Stimulated activated effector memory CD8-positive, alpha-beta T cell treated with anti-CD3 and anti-CD28 coated beads, Interleukin-12 subunit alpha, Interleukin-12 subunit beta, amount 100 ng/mL, for 72 hours (primary cell): ENCODE results near the gene USP37.

ENCODE experiments used
- ATAC-seq: fragments of 150-1000 bp; cut with Tn5 transposase; 2 replicates; pipeline ENCODE4 v1.10.0; 2021
- DNase-seq, 2 donors: peaks; one replicate each; pipeline ENCODE4 v3.0.0; 2021 to 2022; ENCODE audit warnings: low spot score in 2 of 2
- H3K27ac Mint-ChIP-seq: one replicate; pipeline ENCODE4 v1.8.0; 2022; ENCODE audit warnings: mild to moderate bottlenecking, mixed read lengths
- H3K36me3 Mint-ChIP-seq: one replicate; pipeline ENCODE4 v1.8.0; 2022; ENCODE audit warnings: mild to moderate bottlenecking, mixed read lengths
- H3K4me1 Mint-ChIP-seq: one replicate; pipeline ENCODE4 v1.8.0; 2022; ENCODE audit warnings: mixed read lengths
- H3K4me3 Mint-ChIP-seq: one replicate; pipeline ENCODE4 v1.8.0; 2022; ENCODE audit warnings: mild to moderate bottlenecking, mixed read lengths
- H3K9me3 Mint-ChIP-seq: one replicate; pipeline ENCODE4 v1.8.0; 2022; ENCODE audit warnings: mixed read lengths

USP37 gene, protein sequence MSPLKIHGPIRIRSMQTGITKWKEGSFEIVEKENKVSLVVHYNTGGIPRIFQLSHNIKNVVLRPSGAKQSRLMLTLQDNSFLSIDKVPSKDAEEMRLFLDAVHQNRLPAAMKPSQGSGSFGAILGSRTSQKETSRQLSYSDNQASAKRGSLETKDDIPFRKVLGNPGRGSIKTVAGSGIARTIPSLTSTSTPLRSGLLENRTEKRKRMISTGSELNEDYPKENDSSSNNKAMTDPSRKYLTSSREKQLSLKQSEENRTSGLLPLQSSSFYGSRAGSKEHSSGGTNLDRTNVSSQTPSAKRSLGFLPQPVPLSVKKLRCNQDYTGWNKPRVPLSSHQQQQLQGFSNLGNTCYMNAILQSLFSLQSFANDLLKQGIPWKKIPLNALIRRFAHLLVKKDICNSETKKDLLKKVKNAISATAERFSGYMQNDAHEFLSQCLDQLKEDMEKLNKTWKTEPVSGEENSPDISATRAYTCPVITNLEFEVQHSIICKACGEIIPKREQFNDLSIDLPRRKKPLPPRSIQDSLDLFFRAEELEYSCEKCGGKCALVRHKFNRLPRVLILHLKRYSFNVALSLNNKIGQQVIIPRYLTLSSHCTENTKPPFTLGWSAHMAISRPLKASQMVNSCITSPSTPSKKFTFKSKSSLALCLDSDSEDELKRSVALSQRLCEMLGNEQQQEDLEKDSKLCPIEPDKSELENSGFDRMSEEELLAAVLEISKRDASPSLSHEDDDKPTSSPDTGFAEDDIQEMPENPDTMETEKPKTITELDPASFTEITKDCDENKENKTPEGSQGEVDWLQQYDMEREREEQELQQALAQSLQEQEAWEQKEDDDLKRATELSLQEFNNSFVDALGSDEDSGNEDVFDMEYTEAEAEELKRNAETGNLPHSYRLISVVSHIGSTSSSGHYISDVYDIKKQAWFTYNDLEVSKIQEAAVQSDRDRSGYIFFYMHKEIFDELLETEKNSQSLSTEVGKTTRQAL

GRCh38 chr2:218568190-218569037 is at the start of gene USP37, which contains the start of gene CNOT9:
TSS of gene USP37 (minus strand) at chr2:218568351. CDS start at chr2:218558653, 9,698 bp downstream.
TSS of gene CNOT9 (plus strand) at chr2:218568839. CDS start at chr2:218568955, 116 bp downstream.
- H3K27ac Mint-ChIP-seq = peak within 1 kb of the TSS; percentile 100
- DNase-seq (peak; percentile 99 to 100), ATAC-seq (peak; percentile 89)
- H3K4me3 Mint-ChIP-seq = peak within 1 kb of the TSS; percentile 86
- peaks cover 100% of the 10 kb centered on the region for H3K36me3 Mint-ChIP-seq
- H3K4me1 Mint-ChIP-seq = peaks cover 63% of the 10 kb centered on the region
- no peaks in the 10 kb centered on the region for H3K9me3 Mint-ChIP-seq

- no peaks in the 10 kb centered on the region for H3K9me3 Mint-ChIP-seq
- H3K36me3 Mint-ChIP-seq = no peaks in the 10 kb centered on the region
- H3K4me3 Mint-ChIP-seq = no peak overlapping the region
- no peak overlapping the region for H3K27ac Mint-ChIP-seq
- H3K4me1 Mint-ChIP-seq = no peaks in the 10 kb centered on the region
- DNase-seq = no peak
- ATAC-seq = no peak
These were observed 47.7 kb upstream of the USP37 start for GRCh38 chr2:218615868-218616315.

DNA sequence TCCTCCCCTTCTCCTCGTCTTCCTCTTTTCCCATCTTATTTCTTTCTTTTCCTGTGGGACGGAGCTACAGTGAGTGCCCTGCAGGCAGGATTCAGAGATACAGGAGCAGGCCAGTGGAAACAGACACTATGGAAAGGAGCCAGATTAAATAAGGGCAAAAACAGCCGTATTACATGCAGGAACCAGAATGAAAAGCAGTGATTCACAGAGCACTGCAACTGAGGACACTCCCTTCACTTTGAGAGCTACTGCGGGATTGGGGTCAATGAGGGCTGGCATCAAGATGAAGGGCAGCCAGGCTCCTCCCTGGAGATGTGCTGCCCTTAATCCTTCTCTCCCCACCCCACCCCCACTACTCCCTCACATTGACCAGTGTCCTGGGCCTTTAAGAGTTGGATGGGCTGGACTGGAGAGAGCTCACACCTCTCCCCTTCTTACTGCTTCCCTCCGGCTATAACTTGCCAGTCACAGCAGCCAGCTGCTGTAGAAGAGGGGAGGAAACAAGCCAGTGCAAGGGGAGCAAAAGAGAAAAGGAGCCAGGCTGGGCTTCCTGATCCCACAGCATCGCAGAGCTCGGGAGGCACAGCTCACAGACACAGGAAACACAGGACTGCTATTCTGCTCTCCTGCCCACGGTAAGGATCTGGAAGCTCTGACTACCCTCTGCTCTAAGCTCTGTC is 39.4 kb upstream of the USP37 start, which contains the start of gene PLCD4:
PLCD4 (plus strand) TSS at position 464 of the 680 bp plus-strand sequence. CDS start 7,841 bp downstream, outside the sequence.
- Mint-ChIP-seq H3K4me3 (no peak within 1 kb of the TSS), H3K4me1 (no peaks in the 10 kb centered on the region)

GRCh38 chr2:218605432-218605831 is 37.3 kb upstream of the USP37 start:
- no peak for DNase-seq
- H3K4me3 Mint-ChIP-seq = no peak overlapping the region

More for the DNA sequence above, 39.4 kb upstream of the USP37 start, which contains the start of gene PLCD4:
- no peaks in the 10 kb centered on the region for H3K9me3 Mint-ChIP-seq
- ATAC-seq (peak; percentile 40), DNase-seq (no peak)
- no peak within 1 kb of the TSS for H3K27ac Mint-ChIP-seq
- no peaks in the 10 kb centered on the region for H3K36me3 Mint-ChIP-seq

GRCh38 chr2:218585541-218585940 is 17.4 kb upstream of the USP37 start:
- no peaks in the 10 kb centered on the region for H3K9me3 Mint-ChIP-seq
- H3K4me3 Mint-ChIP-seq = no peak overlapping the region
- DNase-seq = no peak
- ATAC-seq = no peak
- no peak overlapping the region for H3K27ac Mint-ChIP-seq
- no peaks in the 10 kb centered on the region for H3K4me1 Mint-ChIP-seq
- peaks cover 100% of the 10 kb centered on the region for H3K36me3 Mint-ChIP-seq

More at GRCh38 chr2:218605432-218605831, 37.3 kb upstream of the USP37 start:
- no peak for ATAC-seq
- no peaks in the 10 kb centered on the region for H3K36me3 Mint-ChIP-seq
- no peaks in the 10 kb centered on the region for H3K9me3 Mint-ChIP-seq
- H3K4me1 Mint-ChIP-seq = no peaks in the 10 kb centered on the region
- no peak overlapping the region for H3K27ac Mint-ChIP-seq

GRCh38 chr2:218583983-218584850 is 16.1 kb upstream of the USP37 start:
- Mint-ChIP-seq H3K4me1 (no peaks in the 10 kb centered on the region), H3K27ac (no peak overlapping the region), H3K36me3 (peaks cover 97% of the 10 kb centered on the region), H3K4me3 (no peak overlapping the region), H3K9me3 (no peaks in the 10 kb centered on the region)
- DNase-seq = no peak
- ATAC-seq = no peak

GRCh38 chr2:218582076-218582475 is 13.9 kb upstream of the USP37 start:
- ATAC-seq (peak; percentile 100), DNase-seq (no peak)
- no peak overlapping the region for H3K27ac Mint-ChIP-seq
- no peak overlapping the region for H3K4me3 Mint-ChIP-seq
- no peaks in the 10 kb centered on the region for H3K9me3 Mint-ChIP-seq
- peaks cover 83% of the 10 kb centered on the region for H3K36me3 Mint-ChIP-seq
- H3K4me1 Mint-ChIP-seq = peaks cover 18% of the 10 kb centered on the region

DNA sequence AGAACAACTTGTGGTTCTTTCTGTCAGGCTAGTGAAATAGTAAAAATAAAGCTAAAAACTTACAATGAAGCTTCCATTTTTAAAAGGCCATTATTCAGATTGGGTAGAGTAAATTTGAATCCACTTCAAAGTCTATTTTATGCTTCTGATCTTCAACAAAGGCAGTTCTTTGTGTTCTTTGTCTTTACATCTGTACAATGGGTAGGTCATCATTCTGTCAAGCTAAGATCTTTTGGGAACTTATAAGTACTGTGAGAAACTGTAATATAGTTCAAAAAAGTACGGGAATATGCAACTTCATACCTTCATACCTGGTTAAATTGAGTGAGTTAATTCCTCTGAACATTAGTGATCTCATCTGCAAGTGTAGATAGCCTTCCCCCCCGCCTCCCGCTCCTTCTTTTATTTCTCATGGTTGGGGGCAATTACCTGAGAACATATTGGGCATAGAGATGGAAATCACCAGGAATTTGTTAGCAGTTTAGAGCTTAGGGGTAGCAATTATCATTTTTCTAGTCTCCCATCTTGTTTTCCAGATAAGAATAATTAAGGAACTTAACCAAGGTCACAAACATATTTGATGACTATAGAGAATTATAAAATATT is 10.2 kb upstream of the USP37 start:
- Mint-ChIP-seq H3K36me3 (peaks cover 83% of the 10 kb centered on the region), H3K27ac (peak overlapping the region; percentile 41), H3K4me1 (peaks cover 18% of the 10 kb centered on the region), H3K9me3 (no peaks in the 10 kb centered on the region), H3K4me3 (no peak overlapping the region)
- DNase-seq (no peak), ATAC-seq (no peak)

DNA sequence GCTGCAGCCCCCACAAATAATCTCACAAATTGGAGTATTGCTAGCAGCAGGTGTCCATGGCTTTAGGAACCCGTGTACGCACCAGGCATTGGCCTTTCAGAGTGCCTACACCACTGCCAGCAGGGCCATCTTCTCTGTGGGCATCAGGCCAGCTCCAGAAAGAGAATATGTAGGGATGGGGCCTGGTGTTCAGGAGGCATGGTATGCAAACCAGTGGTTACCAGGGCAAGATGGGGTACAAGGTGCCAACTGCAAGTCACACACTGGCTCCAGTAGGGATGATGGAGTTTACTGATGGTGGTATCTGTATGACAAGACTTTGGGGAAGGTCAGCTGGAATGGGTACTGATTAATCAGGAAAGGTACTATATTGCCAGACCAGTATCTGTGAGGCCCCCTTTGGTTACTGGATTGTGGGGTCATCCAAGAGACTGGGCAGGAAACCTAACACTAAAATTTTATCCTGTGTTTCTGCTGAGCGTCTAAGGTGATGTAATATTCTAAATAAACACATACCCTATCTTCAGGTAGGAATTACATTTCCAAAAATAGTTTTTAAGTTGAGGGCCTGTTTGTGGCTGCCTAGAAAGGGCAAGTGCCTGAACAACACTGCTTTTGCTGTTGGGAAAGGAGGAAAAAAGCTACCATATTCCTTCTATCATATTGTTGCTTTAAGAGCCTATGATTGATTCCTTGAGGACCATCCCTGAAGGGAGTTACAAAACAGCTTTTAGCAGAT is 9.5 kb upstream of the USP37 start:
- Mint-ChIP-seq H3K27ac (no peak overlapping the region), H3K36me3 (peaks cover 83% of the 10 kb centered on the region), H3K4me1 (peaks cover 21% of the 10 kb centered on the region), H3K4me3 (no peak overlapping the region), H3K9me3 (no peaks in the 10 kb centered on the region)
- ATAC-seq (no peak), DNase-seq (no peak)

GRCh38 chr2:218576854-218577253 is 8.7 kb upstream of the USP37 start:
- H3K4me1 Mint-ChIP-seq = peaks cover 27% of the 10 kb centered on the region
- no peak for ATAC-seq
- H3K4me3 Mint-ChIP-seq = no peak overlapping the region
- no peak overlapping the region for H3K27ac Mint-ChIP-seq
- no peaks in the 10 kb centered on the region for H3K9me3 Mint-ChIP-seq
- no peak for DNase-seq
- peaks cover 83% of the 10 kb centered on the region for H3K36me3 Mint-ChIP-seq

DNA sequence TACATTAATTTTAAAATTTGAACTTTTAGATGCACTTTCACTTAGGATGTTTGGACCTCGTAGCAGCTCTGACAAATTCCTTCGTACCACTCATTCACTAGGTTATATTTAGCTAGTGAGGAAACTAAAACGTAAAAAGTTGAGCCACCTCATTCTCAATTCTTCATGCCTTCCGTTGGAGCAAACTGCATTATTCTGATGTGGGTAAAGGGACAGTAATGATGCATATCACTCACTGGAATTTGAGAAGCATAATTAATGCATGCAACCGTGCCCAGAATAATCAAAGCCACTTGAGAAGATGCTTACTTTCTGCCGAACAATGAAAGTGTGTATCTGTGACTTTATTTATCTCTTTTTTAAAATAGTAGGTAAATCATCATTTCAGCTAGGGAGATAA is 2.7 kb upstream of the USP37 start:
- peak overlapping the region; percentile 86 for H3K4me3 Mint-ChIP-seq
- DNase-seq = no peak
- peaks cover 100% of the 10 kb centered on the region for H3K36me3 Mint-ChIP-seq
- ATAC-seq = no peak
- H3K4me1 Mint-ChIP-seq = peaks cover 50% of the 10 kb centered on the region
- no peaks in the 10 kb centered on the region for H3K9me3 Mint-ChIP-seq
- peak overlapping the region; percentile 100 for H3K27ac Mint-ChIP-seq

DNA sequence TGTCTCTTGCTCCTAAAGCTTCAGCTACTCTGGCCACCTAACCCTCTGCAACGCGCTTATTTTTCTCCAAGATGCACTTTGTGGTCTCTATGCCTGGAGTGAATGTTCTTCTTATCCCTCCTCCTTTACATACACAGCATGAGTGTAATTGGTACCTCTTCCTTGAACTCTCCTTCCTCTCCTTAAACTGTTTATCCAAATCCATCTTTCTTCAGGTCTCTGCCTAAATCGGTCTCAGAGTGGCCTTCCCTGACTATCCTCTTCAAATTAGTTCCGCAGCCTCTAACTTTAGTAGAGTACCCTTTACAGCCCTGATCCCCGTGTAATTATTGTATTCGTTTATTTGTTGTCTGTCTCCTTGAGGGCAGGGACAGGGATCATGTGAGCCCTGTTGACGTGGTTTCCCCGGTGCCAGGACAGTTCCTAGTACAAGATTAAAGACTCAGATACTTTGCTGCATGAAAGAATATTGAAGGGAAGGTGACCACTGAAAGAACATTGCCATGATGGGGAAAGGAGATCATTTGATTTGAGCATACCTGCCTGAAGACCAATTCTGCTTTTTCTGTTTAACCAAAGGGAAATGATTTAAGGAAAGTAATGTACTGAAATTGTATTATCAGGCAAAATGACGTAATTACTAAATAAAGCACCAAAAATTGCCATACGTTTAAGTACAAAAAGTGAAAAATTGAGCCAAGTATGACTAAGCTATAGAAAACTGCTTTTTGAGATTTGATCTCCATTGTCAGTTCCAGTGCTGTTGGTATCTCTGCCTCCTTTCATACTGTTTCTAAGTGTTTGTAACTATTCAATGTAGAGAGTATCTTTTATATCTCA is 1.7 kb upstream of the USP37 start:
- peaks cover 100% of the 10 kb centered on the region for H3K36me3 Mint-ChIP-seq
- H3K27ac Mint-ChIP-seq = peak overlapping the region; percentile 100
- H3K4me3 Mint-ChIP-seq = peak overlapping the region; percentile 86
- H3K4me1 Mint-ChIP-seq = peaks cover 50% of the 10 kb centered on the region
- no peak for ATAC-seq
- no peak for DNase-seq
- no peaks in the 10 kb centered on the region for H3K9me3 Mint-ChIP-seq
